H9 (cell line): ENCODE results near the gene CHCHD3. TPM values are rescaled to one million over a fixed set of nuclear protein-coding genes. Genes with fewer than 3 reads are reported as not detected.

Experiments
- DNase-seq: peaks from one replicate; pipeline ENCODE4 v3.0.0-alpha.2; 2017
- H2AFZ ChIP-seq: one replicate; pipeline ENCODE4 v1.6.1; 2013; ENCODE audit warnings: mild to moderate bottlenecking, low read length, control low read depth, moderate library complexity
- H2AK5ac ChIP-seq: 2 replicates; pipeline ENCODE4 v1.6.1; 2013; ENCODE audit warnings: low read length, control low read depth, mixed read lengths; ENCODE audit not compliant: insufficient read length
- H2BK120ac ChIP-seq: one replicate; pipeline ENCODE4 v1.6.1; 2013; ENCODE audit warnings: low read depth, mild to moderate bottlenecking, low read length, control low read depth, inconsistent platforms; ENCODE audit not compliant: poor library complexity, severe bottlenecking
- H2BK12ac ChIP-seq: 2 replicates; pipeline ENCODE4 v1.6.1; 2013; ENCODE audit warnings: low read length, control low read depth, mixed read lengths, low read depth; ENCODE audit not compliant: insufficient read length
- H2BK15ac ChIP-seq: 2 replicates; pipeline ENCODE4 v1.6.1; 2013; ENCODE audit warnings: low read depth, low read length, control low read depth
- H2BK20ac ChIP-seq: one replicate; pipeline ENCODE4 v1.6.1; 2013; ENCODE audit warnings: low read depth, mild to moderate bottlenecking, low read length, control low read depth, inconsistent platforms; ENCODE audit not compliant: poor library complexity, severe bottlenecking
- H2BK5ac ChIP-seq: 2 replicates; pipeline ENCODE4 v1.6.1; 2013; ENCODE audit warnings: low read length, control low read depth, mixed read lengths; ENCODE audit not compliant: insufficient read length
- H3K14ac ChIP-seq: 2 replicates; pipeline ENCODE4 v1.6.1; 2013; ENCODE audit warnings: low read length, control low read depth; ENCODE audit not compliant: insufficient read depth
- H3K18ac ChIP-seq: 2 replicates; pipeline ENCODE4 v1.6.1; 2013; ENCODE audit warnings: low read depth, mild to moderate bottlenecking, mixed read lengths, low read length, control low read depth; ENCODE audit not compliant: insufficient read length
- H3K23ac ChIP-seq: 2 replicates; pipeline ENCODE4 v1.6.1; 2013; ENCODE audit warnings: low read length, control low read depth, mixed read lengths, low read depth; ENCODE audit not compliant: insufficient read length
- H3K23me2 ChIP-seq: 2 replicates; pipeline ENCODE4 v1.6.1; 2013; ENCODE audit warnings: low read depth, mild to moderate bottlenecking, mixed read lengths, low read length, control low read depth; ENCODE audit not compliant: insufficient read length, poor library complexity, severe bottlenecking
- H3K27ac ChIP-seq: 2 replicates; pipeline ENCODE4 v1.5.1; 2013; ENCODE audit warnings: low read length, control low read depth, mixed read lengths, low read depth; ENCODE audit not compliant: insufficient read length
- H3K27me3 ChIP-seq: 2 replicates; pipeline ENCODE4 v1.6.1; 2013; ENCODE audit warnings: low read length, control low read depth, inconsistent platforms; ENCODE audit not compliant: insufficient read depth
- H3K4ac ChIP-seq: 2 replicates; pipeline ENCODE4 v1.6.1; 2013; ENCODE audit warnings: low read depth, mild to moderate bottlenecking, control low read depth, inconsistent platforms, low read length, moderate library complexity
- H3K4me1 ChIP-seq: 2 replicates; pipeline ENCODE4 v1.6.1; 2013; ENCODE audit warnings: low read length, control low read depth, inconsistent platforms; ENCODE audit not compliant: insufficient read depth
- H3K4me2 ChIP-seq: 2 replicates; pipeline ENCODE4 v1.6.1; 2013; ENCODE audit warnings: low read length, control low read depth, mixed read lengths; ENCODE audit not compliant: insufficient read length, insufficient read depth
- H3K56ac ChIP-seq: 2 replicates; pipeline ENCODE4 v1.6.1; 2013; ENCODE audit warnings: low read depth, mild to moderate bottlenecking, mixed read lengths, low read length, control low read depth; ENCODE audit not compliant: insufficient read length
- H3K79me1 ChIP-seq: 2 replicates; pipeline ENCODE4 v1.6.1; 2013; ENCODE audit warnings: low read depth, mild to moderate bottlenecking, moderate library complexity, low read length, control low read depth, inconsistent platforms; ENCODE audit not compliant: insufficient read depth, poor library complexity, severe bottlenecking
- H3K79me2 ChIP-seq: 2 replicates; pipeline ENCODE4 v1.6.1; 2013; ENCODE audit warnings: low read length, control low read depth, inconsistent platforms; ENCODE audit not compliant: insufficient read depth
- H3K9ac ChIP-seq: 2 replicates; pipeline ENCODE4 v1.6.1; 2013; ENCODE audit warnings: low read length, control low read depth, mixed read lengths; ENCODE audit not compliant: insufficient read length; ENCODE audit errors: extremely low read depth
- H3K9me3 ChIP-seq: one replicate; pipeline ENCODE4 v1.6.1; 2013; ENCODE audit warnings: low read depth, low read length, inconsistent platforms; ENCODE audit not compliant: control insufficient read depth
- H3T11ph ChIP-seq: one replicate; pipeline ENCODE4 v1.6.1; 2013; ENCODE audit warnings: mild to moderate bottlenecking, low read length, control low read depth, inconsistent platforms
- H4K20me1 ChIP-seq: one replicate; pipeline ENCODE4 v1.6.1; 2013; ENCODE audit not compliant: control insufficient read depth, insufficient read length, insufficient read depth
- H4K5ac ChIP-seq: 2 replicates; pipeline ENCODE4 v1.6.1; 2013; ENCODE audit warnings: low read depth, mild to moderate bottlenecking, mixed read lengths, low read length, control low read depth; ENCODE audit not compliant: insufficient read length
- H4K8ac ChIP-seq: replicated peaks from 2 replicates; pipeline ENCODE4 v1.6.1; 2013; ENCODE audit warnings: low read length, control low read depth, mixed read lengths, low read depth; ENCODE audit not compliant: insufficient read length
- H4K91ac ChIP-seq: 2 replicates; pipeline ENCODE4 v1.6.1; 2013; ENCODE audit warnings: low read depth, mild to moderate bottlenecking, moderate library complexity, mixed read lengths, low read length, control low read depth; ENCODE audit not compliant: insufficient read length
- H3K27ac Mint-ChIP-seq, 3 experiments: 2 replicates in 2 of 3; 3 replicates in 1 of 3; pipeline ENCODE4 v1.8.0; 2020 to 2021; ENCODE audit warnings: mixed read lengths in 3 of 3, mild to moderate bottlenecking in 1 of 3, moderate library complexity in 1 of 3
- H3K27me3 Mint-ChIP-seq: 2 replicates; pipeline ENCODE4 v1.8.0; 2021; ENCODE audit warnings: low read depth, mild to moderate bottlenecking, moderate library complexity, mixed read lengths
- H3K36me3 Mint-ChIP-seq, 3 experiments: 2 replicates in 2 of 3; 3 replicates in 1 of 3; pipeline ENCODE4 v1.8.0; 2020 to 2021; ENCODE audit warnings: low read depth in 3 of 3, mixed read lengths in 3 of 3; ENCODE audit not compliant: insufficient read depth in 1 of 3
- H3K4me1 Mint-ChIP-seq, 2 experiments: 2 replicates each; pipeline ENCODE4 v1.8.0; 2020; ENCODE audit warnings: mixed read lengths in 2 of 2
- H3K4me3 Mint-ChIP-seq, 2 experiments: 2 replicates in 1 of 2; 3 replicates in 1 of 2; pipeline ENCODE4 v1.8.0; 2020 to 2021; ENCODE audit warnings: mild to moderate bottlenecking in 2 of 2, mixed read lengths in 2 of 2, moderate library complexity in 1 of 2
- H3K9me3 Mint-ChIP-seq, 2 experiments: 2 replicates in 1 of 2; 3 replicates in 1 of 2; pipeline ENCODE4 v1.8.0; 2020; ENCODE audit warnings: mild to moderate bottlenecking in 2 of 2, mixed read lengths in 2 of 2, moderate library complexity in 1 of 2
- CTCF ChIP-seq: fragments of 200-600 bp; sonication (generic); conservative IDR thresholded peaks from 3 replicates; pipeline ENCODE4 v1.8.0; 2021; ENCODE audit warnings: antibody characterized with exemption, mild to moderate bottlenecking
- whole genome bisulfite sequencing: extraction: QIAGEN DNeasy Blood & Tissue Kit; methylation state at CpG from one replicate; pipeline ENCODE4 v1.1.7; 2013; ENCODE audit warnings: missing lambda C conversion rate, low lambda C conversion rate, mixed read lengths; ENCODE audit not compliant: insufficient read length; ENCODE audit errors: extremely low coverage; 5-methylcytosine and 5-hydroxymethylcytosine counted together
- total RNA-seq: library from RNA; stranded (reverse); gene quantifications from 2 replicates; pipeline ENCODE4 v1.2.1, GENCODE V29; 2021

Gene CHCHD3
- total RNA-seq, 1 experiment from 2014 or later, result 104 TPM

GRCh38 chr7:132988117-132988516 is 93.8 kb downstream of the CHCHD3 start:
- no peaks in the 10 kb centered on the region for H3K23me2 ChIP-seq
- no peak overlapping the region for H3T11ph ChIP-seq
- WGBS, result no CpG with 5 or more reads among the region's 1 CpG
- H2BK20ac ChIP-seq, result no peak overlapping the region
- no peak overlapping the region for H2BK12ac ChIP-seq
- no peak overlapping the region for H3K4me3 Mint-ChIP-seq
- H3K27ac ChIP-seq, result no peak overlapping the region
- no peak for TF ChIP-seq CTCF
- H2AFZ ChIP-seq, result no peak overlapping the region
- H4K5ac ChIP-seq, result no peak overlapping the region
- no peak overlapping the region for H3K27ac Mint-ChIP-seq
- no peaks in the 10 kb centered on the region; the same call in 1 of the 2 replicates for H3K4me1 ChIP-seq
- no peak overlapping the region for H3K9ac ChIP-seq
- no peak overlapping the region for H3K4ac ChIP-seq
- H3K79me1 ChIP-seq, result peaks cover 10% of the 10 kb centered on the region
- peaks cover 7% of the 10 kb centered on the region; the same call in 1 of the 2 replicates for H3K79me2 ChIP-seq
- H3K36me3 Mint-ChIP-seq, result peaks cover 17 to 20% (median 19%) of the 10 kb centered on the region in 3 experiments
- no peaks in the 10 kb centered on the region for H3K27me3 Mint-ChIP-seq
- no peak overlapping the region for H2BK120ac ChIP-seq
- H3K14ac ChIP-seq, result no peak overlapping the region
- H4K8ac ChIP-seq, result no peak overlapping the region
- H4K20me1 ChIP-seq, result no peaks in the 10 kb centered on the region
- H2BK15ac ChIP-seq, result no peak overlapping the region
- no peak for DNase-seq
- H4K91ac ChIP-seq, result no peak overlapping the region
- H3K56ac ChIP-seq, result no peak overlapping the region
- no peak overlapping the region for H2AK5ac ChIP-seq
- no peak overlapping the region for H3K18ac ChIP-seq
- no peaks in the 10 kb centered on the region for H3K27me3 ChIP-seq
- peaks cover 11 to 12% of the 10 kb centered on the region in 2 experiments for H3K9me3 Mint-ChIP-seq
- peaks cover 13 to 19% of the 10 kb centered on the region in 2 experiments for H3K4me1 Mint-ChIP-seq
- no peak overlapping the region for H3K4me2 ChIP-seq
- no peaks in the 10 kb centered on the region for H3K9me3 ChIP-seq
- H3K23ac ChIP-seq, result no peak overlapping the region
- no peak overlapping the region for H2BK5ac ChIP-seq
